Measurements from ENCODE around the gene HTR3E.
"Not testable (repeated sequence)": the region's sequence is repeated elsewhere in the genome, so short reads cannot be mapped to it uniquely, and the experiment has no call there.

The HTR3E gene

DNA sequence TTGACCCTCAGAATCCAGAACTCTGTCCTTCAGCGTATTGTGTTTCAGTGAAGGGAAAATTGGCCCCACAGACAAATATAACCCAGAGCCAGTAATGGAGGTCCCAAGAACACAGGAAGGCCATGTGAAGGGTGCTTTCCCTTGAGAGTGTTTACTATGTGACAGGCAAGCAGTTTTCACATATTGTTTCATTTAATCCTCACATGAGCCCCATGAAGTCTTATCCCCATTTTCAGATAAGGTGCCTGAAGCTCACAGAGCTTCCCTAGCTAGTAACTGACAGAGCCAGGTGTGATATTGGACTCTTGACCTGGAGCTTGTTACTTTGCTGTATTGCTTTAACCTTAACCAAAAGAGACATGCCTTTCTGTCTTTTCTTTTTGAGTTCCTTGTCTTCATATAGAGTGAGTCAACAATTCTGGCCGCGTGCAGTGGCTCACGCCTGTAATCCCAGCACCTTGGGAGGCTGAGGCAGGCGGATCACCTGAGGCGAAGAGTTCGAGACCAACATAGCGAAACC lies 48.9 kb downstream of the HTR3E start:
- H3K4me2 ChIP-seq (ENCODE audit: insufficient read depth, low read length), result no peak overlapping the region
- H3K36me3 ChIP-seq (ENCODE audit: insufficient read depth, low read length), result peaks cover 52% of the 10 kb centered on the region

DNA sequence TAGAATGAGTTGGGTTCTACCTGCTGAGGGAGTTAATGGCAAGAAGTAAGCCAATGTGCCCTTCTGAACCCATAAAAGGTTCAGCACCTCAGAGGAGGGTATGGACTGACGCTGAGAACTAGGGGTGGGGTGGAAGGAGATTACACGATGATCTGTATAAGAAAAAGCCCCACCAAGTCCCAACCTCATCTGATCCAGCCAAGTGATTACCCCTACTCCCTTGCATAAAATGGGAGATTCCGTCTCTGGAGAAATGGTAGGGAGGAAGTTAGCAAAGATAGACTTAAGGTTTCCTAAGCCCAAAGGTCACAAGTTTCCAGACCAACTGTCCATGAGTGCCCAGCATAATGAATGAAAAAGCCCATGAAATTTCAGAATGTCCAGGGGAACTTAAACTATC lies 51.2 kb downstream of the HTR3E start:
- H3K27me3 ChIP-seq (ENCODE audit: insufficient read depth, low read length, poor library complexity), result no peaks in the 10 kb centered on the region
- H3K4me3 ChIP-seq (ENCODE audit: low read depth in 1 of 2, low read length in 2 of 2), result no peak overlapping the region
- no peaks in the 10 kb centered on the region for H3K4me1 ChIP-seq (ENCODE audit: insufficient read depth, low read length)
- H3K36me3 ChIP-seq (ENCODE audit: insufficient read depth, low read length), result peaks cover 29% of the 10 kb centered on the region
- H4K20me1 ChIP-seq (ENCODE audit: insufficient read depth, low read length), result no peaks in the 10 kb centered on the region; the same call in 1 of the 2 replicates
- H3K79me2 ChIP-seq (ENCODE audit: insufficient read depth, low read length), result no peaks in the 10 kb centered on the region
- no peaks in the 10 kb centered on the region for H3K9me3 ChIP-seq (ENCODE audit: insufficient read depth, low read length, severe bottlenecking)
- TF ChIP-seq, protein P1, sequence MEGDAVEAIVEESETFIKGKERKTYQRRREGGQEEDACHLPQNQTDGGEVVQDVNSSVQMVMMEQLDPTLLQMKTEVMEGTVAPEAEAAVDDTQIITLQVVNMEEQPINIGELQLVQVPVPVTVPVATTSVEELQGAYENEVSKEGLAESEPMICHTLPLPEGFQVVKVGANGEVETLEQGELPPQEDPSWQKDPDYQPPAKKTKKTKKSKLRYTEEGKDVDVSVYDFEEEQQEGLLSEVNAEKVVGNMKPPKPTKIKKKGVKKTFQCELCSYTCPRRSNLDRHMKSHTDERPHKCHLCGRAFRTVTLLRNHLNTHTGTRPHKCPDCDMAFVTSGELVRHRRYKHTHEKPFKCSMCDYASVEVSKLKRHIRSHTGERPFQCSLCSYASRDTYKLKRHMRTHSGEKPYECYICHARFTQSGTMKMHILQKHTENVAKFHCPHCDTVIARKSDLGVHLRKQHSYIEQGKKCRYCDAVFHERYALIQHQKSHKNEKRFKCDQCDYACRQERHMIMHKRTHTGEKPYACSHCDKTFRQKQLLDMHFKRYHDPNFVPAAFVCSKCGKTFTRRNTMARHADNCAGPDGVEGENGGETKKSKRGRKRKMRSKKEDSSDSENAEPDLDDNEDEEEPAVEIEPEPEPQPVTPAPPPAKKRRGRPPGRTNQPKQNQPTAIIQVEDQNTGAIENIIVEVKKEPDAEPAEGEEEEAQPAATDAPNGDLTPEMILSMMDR (IDR thresholded peaks at IDR 0.05; ENCODE audit: borderline replicate concordance, extremely low read depth, low read length, poor library complexity, severe bottlenecking), result no peak
- no peak for TF ChIP-seq EZH2 (IDR thresholded peaks at IDR 0.05; ENCODE audit: borderline replicate concordance, low read depth, low read length, severe bottlenecking)
- H3K4me2 ChIP-seq (ENCODE audit: insufficient read depth, low read length), result no peak overlapping the region
- no peak overlapping the region for H3K27ac ChIP-seq (ENCODE audit: low read length)
- no peak for ATAC-seq (ENCODE audit: insufficient read depth, low read depth)
- no peak overlapping the region for H3K9ac ChIP-seq (ENCODE audit: low read depth, low read length)
- no peak for DNase-seq
- H2AFZ ChIP-seq (ENCODE audit: low read depth, low read length), result no peak overlapping the region

More for the DNA sequence above, 48.9 kb downstream of the HTR3E start:
- H3K79me2 ChIP-seq (ENCODE audit: insufficient read depth, low read length), result no peaks in the 10 kb centered on the region
- H3K27me3 ChIP-seq (ENCODE audit: insufficient read depth, low read length, poor library complexity), result no peaks in the 10 kb centered on the region
- no peak overlapping the region for H3K27ac ChIP-seq (ENCODE audit: low read length)
- ATAC-seq (ENCODE audit: insufficient read depth, low read depth) (no peak), DNase-seq (no peak)
- peaks cover 7% of the 10 kb centered on the region for H4K20me1 ChIP-seq (ENCODE audit: insufficient read depth, low read length)
- H2AFZ ChIP-seq (ENCODE audit: low read depth, low read length), result no peak overlapping the region
- no peak overlapping the region for H3K4me3 ChIP-seq (ENCODE audit: low read depth in 1 of 2, low read length in 2 of 2)
- no peak overlapping the region for H3K9ac ChIP-seq (ENCODE audit: low read depth, low read length)
- no peaks in the 10 kb centered on the region for H3K9me3 ChIP-seq (ENCODE audit: insufficient read depth, low read length, severe bottlenecking)
- no peaks in the 10 kb centered on the region for H3K4me1 ChIP-seq (ENCODE audit: insufficient read depth, low read length)
- TF ChIP-seq, protein P1 (IDR thresholded peaks at IDR 0.05; ENCODE audit: borderline replicate concordance, extremely low read depth, low read length, poor library complexity, severe bottlenecking), result no peak
- TF ChIP-seq EZH2 (IDR thresholded peaks at IDR 0.05; ENCODE audit: borderline replicate concordance, low read depth, low read length, severe bottlenecking), result no peak

DNA sequence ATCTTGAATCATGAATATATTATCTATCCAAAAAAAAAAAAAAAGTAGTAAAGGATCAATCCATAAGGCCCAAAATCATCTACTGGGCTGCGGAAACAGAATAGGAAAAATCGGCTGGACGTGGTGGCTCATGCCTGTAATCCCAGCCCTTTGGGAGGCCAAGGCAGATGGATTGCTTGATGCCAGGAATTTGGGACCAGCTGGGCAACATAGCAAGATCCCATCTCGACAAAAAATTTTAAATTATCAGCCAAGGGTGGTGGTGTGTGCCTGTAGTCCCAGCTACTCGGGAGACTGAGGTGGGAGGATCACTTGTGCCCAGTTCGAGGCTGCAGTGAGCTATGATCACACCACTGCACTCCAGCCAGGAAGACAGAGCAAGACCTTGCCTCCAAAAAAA lies 52.3 kb downstream of the HTR3E start:
- ATAC-seq (ENCODE audit: insufficient read depth, low read depth), result no peak
- no peak overlapping the region for H3K27ac ChIP-seq (ENCODE audit: low read length)
- no peak for TF ChIP-seq EZH2 (IDR thresholded peaks at IDR 0.05; ENCODE audit: borderline replicate concordance, low read depth, low read length, severe bottlenecking)
- TF ChIP-seq, protein P1 (IDR thresholded peaks at IDR 0.05; ENCODE audit: borderline replicate concordance, extremely low read depth, low read length, poor library complexity, severe bottlenecking), result no peak

DNA sequence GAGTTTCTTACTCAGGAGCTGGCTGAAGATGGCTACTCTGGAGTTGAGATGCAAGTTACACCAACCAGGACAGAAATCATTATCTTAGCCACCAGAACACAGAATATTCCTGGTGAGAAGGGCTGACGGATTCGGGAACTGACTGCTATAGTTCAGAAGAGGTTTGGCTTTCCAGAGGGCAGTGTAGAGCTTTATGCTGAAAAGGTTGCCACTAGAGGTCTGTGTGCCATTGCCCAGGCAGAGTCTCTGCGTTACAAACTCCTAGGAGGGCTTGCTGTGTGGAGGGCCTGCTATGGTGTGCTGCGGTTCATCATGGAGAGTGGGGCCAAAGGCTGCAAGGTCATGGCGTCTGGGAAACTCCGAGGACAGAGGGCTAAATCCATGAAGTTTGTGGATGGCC lies 52.9 kb downstream of the HTR3E start:
- ATAC-seq (ENCODE audit: insufficient read depth, low read depth); H3K27ac ChIP-seq (ENCODE audit: low read length); DNase-seq; H2AFZ ChIP-seq (ENCODE audit: low read depth, low read length); H4K20me1 ChIP-seq (ENCODE audit: insufficient read depth, low read length); H3K4me3 ChIP-seq (ENCODE audit: low read depth in 1 of 2, low read length in 2 of 2); H3K9me3 ChIP-seq (ENCODE audit: insufficient read depth, low read length, severe bottlenecking); H3K27me3 ChIP-seq (ENCODE audit: insufficient read depth, low read length, poor library complexity); H3K79me2 ChIP-seq (ENCODE audit: insufficient read depth, low read length); H3K4me2 ChIP-seq (ENCODE audit: insufficient read depth, low read length); H3K9ac ChIP-seq (ENCODE audit: low read depth, low read length): not testable (repeated sequence)
- H3K36me3 ChIP-seq (ENCODE audit: insufficient read depth, low read length), result peaks cover 12% of the 10 kb centered on the region
- peaks cover 15% of the 10 kb centered on the region for H3K4me1 ChIP-seq (ENCODE audit: insufficient read depth, low read length)

More for the DNA sequence above, 52.3 kb downstream of the HTR3E start:
- peaks cover 19% of the 10 kb centered on the region for H3K36me3 ChIP-seq (ENCODE audit: insufficient read depth, low read length)
- no peaks in the 10 kb centered on the region; the same call in 1 of the 2 replicates for H4K20me1 ChIP-seq (ENCODE audit: insufficient read depth, low read length)
- H3K79me2 ChIP-seq (ENCODE audit: insufficient read depth, low read length), result 0 out of 2 replicates have a peak, but pooled peaks cover 1% of the 10 kb centered on the region
- H3K9me3 ChIP-seq (ENCODE audit: insufficient read depth, low read length, severe bottlenecking), result no peaks in the 10 kb centered on the region
- no peak overlapping the region for H3K4me3 ChIP-seq (ENCODE audit: low read depth in 1 of 2, low read length in 2 of 2)
- H3K4me1 ChIP-seq (ENCODE audit: insufficient read depth, low read length), result peaks cover 8% of the 10 kb centered on the region
- no peak overlapping the region for H3K9ac ChIP-seq (ENCODE audit: low read depth, low read length)
- H2AFZ ChIP-seq (ENCODE audit: low read depth, low read length), result no peak overlapping the region
- no peak overlapping the region for H3K4me2 ChIP-seq (ENCODE audit: insufficient read depth, low read length)
- no peak for DNase-seq
- no peaks in the 10 kb centered on the region for H3K27me3 ChIP-seq (ENCODE audit: insufficient read depth, low read length, poor library complexity)
